ENCODE results near the gene TRAK2.

GRCh38 chr2:201500534-201500933 is 49.3 kb upstream of the TRAK2 start:
- no peak for TF ChIP-seq CTCF (IDR thresholded peaks at IDR 0.05; ENCODE audit: low read length)
- TF ChIP-seq EZH2 (IDR thresholded peaks at IDR 0.05; ENCODE audit: borderline replicate concordance, low read length) = no peak

Data from OCI-LY1 (cell line).